T-helper 2 cell treated with Interferon-gamma antibody and Interleukin-4, amounts not matched to agents 5 μg/mL and 100 μg/mL, for 36 hours (primary cell): ENCODE results near the gene FLVCR1.

Experiments
- DNase-seq: peaks from one replicate; pipeline ENCODE4 v3.0.0; 2021; ENCODE audit warnings: low spot score
- H3K27ac Mint-ChIP-seq: one replicate; pipeline ENCODE4 v1.8.0; 2021; ENCODE audit warnings: mild to moderate bottlenecking, mixed read lengths
- H3K27me3 Mint-ChIP-seq: one replicate; pipeline ENCODE4 v1.8.0; 2021; ENCODE audit warnings: low read depth, mixed read lengths
- H3K36me3 Mint-ChIP-seq: one replicate; pipeline ENCODE4 v1.8.0; 2021; ENCODE audit warnings: low read depth, mixed read lengths
- H3K4me1 Mint-ChIP-seq: one replicate; pipeline ENCODE4 v1.8.0; 2021; ENCODE audit warnings: low read depth, mixed read lengths
- H3K4me3 Mint-ChIP-seq: one replicate; pipeline ENCODE4 v1.8.0; 2022; ENCODE audit warnings: mild to moderate bottlenecking, moderate library complexity, mixed read lengths
- H3K9me3 Mint-ChIP-seq: one replicate; pipeline ENCODE4 v1.8.0; 2021; ENCODE audit warnings: mixed read lengths

Gene FLVCR1

DNA sequence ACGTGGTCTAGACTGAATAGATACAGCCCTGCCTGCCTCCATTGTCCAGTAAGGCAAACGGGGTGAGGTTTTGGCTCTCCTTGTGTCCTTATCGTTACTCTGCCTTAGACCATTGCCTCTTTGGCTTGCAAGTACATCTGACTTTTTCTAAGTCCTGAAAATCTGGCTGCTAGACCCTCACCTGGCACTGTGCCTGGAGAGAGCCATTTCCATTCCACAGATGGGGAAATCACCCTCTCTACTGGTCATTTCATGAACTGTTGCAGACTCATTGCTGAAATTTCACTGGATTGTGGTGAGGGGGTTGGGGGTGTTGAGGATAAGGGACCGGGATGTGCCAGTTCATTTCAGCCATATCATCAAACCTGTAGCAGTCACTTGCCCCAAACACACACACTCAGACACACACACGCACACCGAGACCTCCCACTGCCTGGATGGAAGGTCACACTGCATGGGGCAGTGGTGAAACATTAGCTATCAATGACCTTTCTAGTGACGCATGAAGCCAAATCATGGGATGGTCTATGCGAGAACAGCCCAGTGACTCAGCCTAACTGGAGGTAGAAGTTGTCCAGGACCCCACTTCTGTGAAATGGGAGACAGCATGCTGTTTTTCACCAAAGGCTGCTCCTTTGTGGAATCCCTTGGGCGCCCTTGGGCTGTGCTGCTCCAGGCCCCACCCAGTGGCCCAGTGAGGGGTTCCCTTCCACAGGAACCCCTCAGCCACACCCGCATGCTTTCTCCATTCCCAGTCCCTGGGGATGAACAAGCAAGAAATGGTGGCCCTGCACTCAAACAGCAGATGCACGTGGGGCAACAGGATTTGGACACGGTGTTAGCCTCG lies 57.4 kb downstream of the FLVCR1 start:
- DNase-seq = no peak
- no peak overlapping the region for H3K4me3 Mint-ChIP-seq
- no peaks in the 10 kb centered on the region for H3K4me1 Mint-ChIP-seq
- no peaks in the 10 kb centered on the region for H3K36me3 Mint-ChIP-seq
- no peaks in the 10 kb centered on the region for H3K9me3 Mint-ChIP-seq
- no peak overlapping the region for H3K27ac Mint-ChIP-seq
- peaks cover 12% of the 10 kb centered on the region for H3K27me3 Mint-ChIP-seq

DNA sequence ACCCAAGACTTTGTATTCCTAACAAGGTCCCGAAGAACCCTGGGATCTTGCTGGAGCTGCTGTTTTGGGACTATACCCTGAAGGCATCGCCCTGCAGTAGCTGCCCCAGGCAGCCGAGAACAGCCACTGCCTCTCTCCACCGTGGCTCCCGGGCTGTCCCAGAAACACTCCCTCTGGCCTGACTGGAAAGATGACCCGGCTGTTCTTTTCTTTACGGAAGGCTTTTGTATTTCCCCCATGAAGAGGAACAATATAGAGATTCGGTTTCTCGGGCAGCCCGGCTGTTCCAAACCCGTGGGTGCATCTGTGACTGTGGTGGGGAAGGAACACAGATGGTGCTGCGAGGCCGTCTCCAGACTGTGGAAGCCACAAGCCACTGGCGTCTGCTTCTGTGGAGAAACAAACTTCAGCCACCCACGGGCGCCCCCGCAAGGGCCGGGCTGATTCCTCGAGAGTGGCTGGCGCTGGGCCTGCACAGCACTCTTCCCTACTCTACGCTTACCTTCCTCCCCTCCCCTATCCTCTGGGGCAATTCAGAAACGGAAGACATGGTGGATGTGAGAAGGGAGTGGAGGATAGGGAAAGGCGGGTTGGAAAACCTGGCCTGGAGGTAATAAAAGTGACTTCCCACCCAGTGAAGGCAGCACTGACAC lies 58.5 kb downstream of the FLVCR1 start:
- Mint-ChIP-seq H3K27ac (no peak overlapping the region), H3K4me3 (no peak overlapping the region), H3K36me3 (no peaks in the 10 kb centered on the region), H3K9me3 (no peaks in the 10 kb centered on the region), H3K4me1 (no peaks in the 10 kb centered on the region), H3K27me3 (peaks cover 14% of the 10 kb centered on the region)
- DNase-seq = no peak

DNA sequence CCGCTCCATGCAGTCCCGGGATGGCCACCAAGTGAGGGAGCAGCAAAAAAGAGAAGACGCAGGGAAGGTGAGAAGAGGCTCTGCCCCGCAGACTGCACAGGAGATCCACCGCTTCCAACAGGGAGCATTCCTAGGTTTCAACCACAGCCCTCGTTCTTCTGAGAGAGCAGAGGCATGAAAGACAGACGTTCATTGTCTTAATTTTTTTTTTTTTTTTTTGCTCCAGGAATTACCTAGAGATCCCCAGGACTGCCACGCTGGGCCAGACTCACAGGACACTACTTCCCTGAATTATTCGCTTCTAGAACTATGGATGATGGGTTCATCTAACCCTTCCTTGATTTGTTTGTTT lies 59.0 kb downstream of the FLVCR1 start:
- Mint-ChIP-seq H3K27ac (no peak overlapping the region), H3K36me3 (no peaks in the 10 kb centered on the region), H3K27me3 (peaks cover 14% of the 10 kb centered on the region), H3K9me3 (no peaks in the 10 kb centered on the region), H3K4me1 (no peaks in the 10 kb centered on the region), H3K4me3 (no peak overlapping the region)
- no peak for DNase-seq

DNA sequence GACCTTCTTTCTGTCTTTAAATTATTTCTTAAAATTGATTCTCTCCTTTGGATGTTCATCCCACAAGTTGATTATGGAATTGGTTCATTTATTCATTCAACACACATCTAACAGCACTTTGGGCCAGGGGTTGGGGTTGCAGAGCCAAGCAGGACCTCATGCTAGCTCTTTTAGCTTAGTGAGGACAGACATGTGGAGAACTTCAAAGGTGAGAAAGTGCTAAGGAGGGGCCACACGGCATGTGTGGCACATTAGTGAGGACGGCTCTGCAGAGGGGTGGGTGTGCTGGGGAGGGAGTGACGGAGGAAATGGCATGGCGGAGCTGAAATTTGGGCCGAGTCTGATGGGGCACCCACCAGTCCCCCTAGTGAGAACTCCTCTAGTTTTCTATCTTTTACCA lies 59.8 kb downstream of the FLVCR1 start:
- Mint-ChIP-seq H3K9me3 (no peaks in the 10 kb centered on the region), H3K27me3 (peaks cover 14% of the 10 kb centered on the region), H3K27ac (no peak overlapping the region), H3K4me3 (no peak overlapping the region), H3K36me3 (no peaks in the 10 kb centered on the region), H3K4me1 (no peaks in the 10 kb centered on the region)
- DNase-seq = no peak

DNA sequence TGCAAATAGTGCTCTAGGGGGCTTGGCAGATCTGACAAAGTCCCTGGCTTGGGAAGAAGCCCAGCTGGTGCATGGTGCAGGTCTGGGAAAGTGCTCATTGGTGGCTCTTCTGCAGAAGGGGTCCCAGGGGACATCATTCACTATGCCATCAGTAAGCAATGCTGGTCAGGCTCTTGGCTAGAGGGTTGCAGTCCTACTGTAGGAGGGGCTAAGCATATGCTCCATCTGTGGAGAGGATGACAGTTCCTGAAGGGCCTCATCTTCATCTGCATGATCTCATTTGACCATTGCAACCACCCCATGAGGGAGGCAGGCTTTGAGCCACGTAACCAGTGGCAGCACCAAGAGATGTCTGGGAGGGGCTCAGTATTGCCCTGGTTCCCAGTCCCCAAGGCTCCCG lies 60.7 kb downstream of the FLVCR1 start:
- Mint-ChIP-seq H3K27ac (no peak overlapping the region), H3K36me3 (no peaks in the 10 kb centered on the region), H3K4me1 (no peaks in the 10 kb centered on the region)

DNA sequence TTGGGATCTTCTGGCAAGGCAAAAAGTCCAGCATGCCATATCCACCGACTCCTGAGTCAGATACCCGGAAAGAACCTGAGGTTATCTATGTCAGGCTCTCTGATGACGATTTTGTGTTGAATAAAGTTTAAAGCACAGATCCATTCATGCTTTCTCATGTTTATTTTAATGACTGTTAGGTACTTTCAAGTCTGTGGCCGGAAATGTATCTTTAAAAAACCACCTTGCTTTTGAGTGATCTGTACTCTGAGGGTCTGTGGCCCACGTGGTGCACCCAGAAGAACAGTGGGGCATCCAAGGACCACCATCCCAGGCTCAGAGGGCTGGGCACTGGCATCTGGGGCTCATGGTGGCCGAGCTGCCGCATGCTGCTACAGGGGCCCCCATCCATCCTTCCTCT lies 62.2 kb downstream of the FLVCR1 start:
- Mint-ChIP-seq H3K27ac (no peak overlapping the region), H3K9me3 (no peaks in the 10 kb centered on the region), H3K4me3 (no peak overlapping the region), H3K4me1 (no peaks in the 10 kb centered on the region), H3K36me3 (no peaks in the 10 kb centered on the region), H3K27me3 (peaks cover 19% of the 10 kb centered on the region)
- DNase-seq = no peak

More for the DNA sequence above, 60.7 kb downstream of the FLVCR1 start:
- no peak for DNase-seq
- H3K4me3 Mint-ChIP-seq = no peak overlapping the region
- H3K27me3 Mint-ChIP-seq = peaks cover 14% of the 10 kb centered on the region
- H3K9me3 Mint-ChIP-seq = no peaks in the 10 kb centered on the region

DNA sequence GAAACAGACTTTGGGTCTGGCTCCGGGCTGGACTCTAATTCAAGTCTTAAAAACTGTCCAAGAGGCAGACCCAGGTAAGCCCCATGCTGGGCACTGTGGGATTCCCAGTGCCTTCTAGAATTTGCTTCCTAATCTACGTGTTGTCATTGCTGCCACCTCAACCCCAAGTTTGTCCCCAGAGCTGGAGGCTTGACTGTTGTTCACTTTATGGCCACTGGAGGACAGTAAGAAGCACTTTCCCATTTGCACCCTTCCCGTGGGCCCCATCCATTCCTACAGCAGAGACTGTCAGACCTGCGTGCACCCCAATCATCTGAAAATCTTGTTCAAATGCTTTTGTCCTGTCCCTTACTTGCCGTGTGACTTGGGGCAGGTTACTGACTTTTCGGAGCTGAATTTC lies 62.8 kb downstream of the FLVCR1 start:
- DNase-seq = no peak
- Mint-ChIP-seq H3K4me3 (no peak overlapping the region), H3K27ac (no peak overlapping the region), H3K36me3 (no peaks in the 10 kb centered on the region), H3K9me3 (no peaks in the 10 kb centered on the region), H3K27me3 (peaks cover 19% of the 10 kb centered on the region), H3K4me1 (peaks cover 1% of the 10 kb centered on the region)

DNA sequence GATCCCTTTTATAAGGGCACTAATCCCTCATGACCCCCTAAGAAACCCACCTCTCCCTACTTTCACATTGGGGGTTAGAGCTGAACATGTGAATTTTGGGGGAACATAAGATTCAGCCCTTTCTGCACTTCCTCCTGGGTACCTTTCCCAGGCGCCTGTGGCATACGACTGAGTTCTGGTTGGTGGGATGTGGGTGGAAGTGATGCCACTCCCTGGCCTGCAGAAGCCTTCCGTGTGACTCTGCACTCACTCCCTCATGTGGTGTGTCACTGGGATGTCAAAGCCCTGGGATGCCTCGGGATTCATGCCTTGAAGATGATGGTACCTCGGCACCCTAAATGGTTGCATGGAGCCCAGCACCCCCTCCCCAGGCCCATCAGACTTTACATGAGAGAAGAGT lies 63.9 kb downstream of the FLVCR1 start:
- no peaks in the 10 kb centered on the region for H3K36me3 Mint-ChIP-seq
- no peak overlapping the region for H3K4me3 Mint-ChIP-seq
- no peak for DNase-seq
- H3K27ac Mint-ChIP-seq = no peak overlapping the region
- H3K9me3 Mint-ChIP-seq = no peaks in the 10 kb centered on the region
- peaks cover 13% of the 10 kb centered on the region for H3K27me3 Mint-ChIP-seq
- H3K4me1 Mint-ChIP-seq = peaks cover 1% of the 10 kb centered on the region

DNA sequence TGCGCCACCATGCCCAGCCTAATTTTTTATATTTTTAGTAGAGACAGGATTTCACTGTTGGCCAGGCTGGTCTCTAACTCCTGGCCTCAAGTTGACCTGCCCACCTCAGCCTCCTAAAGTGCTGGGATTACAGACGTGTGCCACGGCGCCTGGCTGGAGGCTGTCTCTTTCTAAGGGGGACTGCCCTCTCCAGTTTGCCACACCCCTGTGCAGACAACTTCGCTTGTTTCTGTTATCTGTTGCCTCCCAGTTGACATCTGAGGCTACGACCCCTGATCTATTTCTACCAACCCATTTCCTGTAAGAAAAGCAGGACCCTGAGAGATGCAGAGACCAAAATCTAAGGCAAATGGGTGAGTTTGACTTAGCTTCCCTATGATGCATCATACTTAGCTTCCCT lies 68.3 kb downstream of the FLVCR1 start:
- no peaks in the 10 kb centered on the region for H3K9me3 Mint-ChIP-seq
- H3K27ac Mint-ChIP-seq = no peak overlapping the region
- H3K27me3 Mint-ChIP-seq = peaks cover 8% of the 10 kb centered on the region
- DNase-seq = no peak
- no peak overlapping the region for H3K4me3 Mint-ChIP-seq
- H3K4me1 Mint-ChIP-seq = peaks cover 5% of the 10 kb centered on the region
- H3K36me3 Mint-ChIP-seq = no peaks in the 10 kb centered on the region

DNA sequence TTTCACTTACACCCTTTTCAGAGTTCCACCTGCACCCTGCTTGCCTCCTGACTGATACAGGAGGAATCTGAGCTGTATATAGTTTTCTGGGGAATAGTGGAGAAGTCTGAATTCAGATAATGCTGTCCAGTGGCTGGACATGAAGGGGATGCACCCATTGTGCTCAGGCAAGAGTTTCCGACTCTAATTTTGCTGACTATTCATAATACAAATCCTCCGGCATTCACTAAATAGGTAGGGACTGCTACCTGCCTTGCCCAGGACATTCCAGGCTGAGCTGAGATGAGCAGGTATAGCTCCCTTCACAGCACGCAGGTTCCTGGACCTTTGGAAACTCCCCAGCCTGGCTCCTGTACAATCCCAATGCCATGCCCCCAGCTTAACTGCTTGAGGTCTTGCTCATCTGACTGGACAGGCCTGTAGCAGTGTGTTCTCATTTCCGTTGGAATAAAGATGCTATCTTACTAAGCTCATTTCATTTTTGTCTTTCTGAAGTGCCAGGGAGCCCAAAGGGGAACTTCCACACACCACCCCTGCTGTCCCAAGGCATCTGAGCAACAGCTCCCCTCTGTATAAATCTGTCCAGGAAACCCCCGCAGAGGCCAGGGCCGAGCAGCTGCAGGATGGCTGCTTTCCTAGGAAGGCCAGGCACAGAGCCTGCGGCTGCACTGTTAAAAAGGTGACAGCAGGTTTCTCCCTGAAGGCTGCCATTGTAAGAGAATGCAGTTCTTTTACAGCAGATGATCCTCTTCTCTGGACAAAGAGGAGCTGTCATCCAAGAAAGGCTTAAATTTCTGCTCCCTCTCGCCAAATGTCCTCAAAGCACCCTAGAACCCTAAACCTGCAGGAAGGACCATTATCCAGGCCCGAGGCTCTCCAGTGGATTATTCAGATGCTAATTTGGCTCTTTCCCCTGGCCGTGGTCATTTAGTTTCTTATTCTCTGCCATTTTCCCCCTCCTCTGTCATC lies 70.5 kb downstream of the FLVCR1 start:
- H3K36me3 Mint-ChIP-seq = no peaks in the 10 kb centered on the region
- no peak overlapping the region for H3K27ac Mint-ChIP-seq
- no peak for DNase-seq
- no peaks in the 10 kb centered on the region for H3K9me3 Mint-ChIP-seq
- peaks cover 5% of the 10 kb centered on the region for H3K4me1 Mint-ChIP-seq
- H3K27me3 Mint-ChIP-seq = peaks cover 5% of the 10 kb centered on the region
- H3K4me3 Mint-ChIP-seq = no peak overlapping the region

DNA sequence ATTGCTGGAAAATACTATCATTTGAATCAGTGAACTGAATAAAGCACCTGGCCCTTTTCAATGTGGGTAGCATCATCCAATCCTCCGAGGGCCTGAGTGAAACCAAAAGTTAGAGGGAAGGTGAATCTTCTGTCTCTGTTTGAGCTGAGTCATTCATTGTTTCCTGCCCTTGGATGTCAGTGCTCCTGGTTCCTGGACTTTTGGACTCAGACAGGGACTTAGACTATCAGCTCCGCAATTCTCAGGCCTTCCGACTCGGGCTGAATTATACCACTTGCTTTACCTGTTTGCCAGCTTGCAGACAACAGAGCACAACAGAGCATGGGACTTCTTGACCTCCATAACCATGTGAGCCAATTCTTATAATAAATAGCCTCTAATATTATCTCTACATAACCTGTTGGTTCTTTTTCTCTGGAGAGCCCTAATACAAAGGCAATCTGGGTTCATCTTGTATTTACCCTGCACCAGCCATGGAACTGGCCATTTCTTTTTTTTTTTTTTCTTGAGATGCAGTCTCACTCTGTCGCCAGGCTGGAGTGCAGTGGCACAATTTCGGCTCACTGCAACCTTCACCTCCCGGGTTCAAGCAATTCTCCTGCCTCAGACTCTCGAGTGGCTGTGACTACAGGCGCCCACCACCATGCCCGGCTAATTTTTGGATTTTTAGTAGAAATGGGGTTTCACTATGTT lies 73.1 kb downstream of the FLVCR1 start:
- Mint-ChIP-seq H3K9me3 (no peaks in the 10 kb centered on the region), H3K4me1 (peaks cover 4% of the 10 kb centered on the region), H3K4me3 (no peak overlapping the region), H3K36me3 (no peaks in the 10 kb centered on the region), H3K27ac (no peak overlapping the region), H3K27me3 (no peaks in the 10 kb centered on the region)
- no peak for DNase-seq

DNA sequence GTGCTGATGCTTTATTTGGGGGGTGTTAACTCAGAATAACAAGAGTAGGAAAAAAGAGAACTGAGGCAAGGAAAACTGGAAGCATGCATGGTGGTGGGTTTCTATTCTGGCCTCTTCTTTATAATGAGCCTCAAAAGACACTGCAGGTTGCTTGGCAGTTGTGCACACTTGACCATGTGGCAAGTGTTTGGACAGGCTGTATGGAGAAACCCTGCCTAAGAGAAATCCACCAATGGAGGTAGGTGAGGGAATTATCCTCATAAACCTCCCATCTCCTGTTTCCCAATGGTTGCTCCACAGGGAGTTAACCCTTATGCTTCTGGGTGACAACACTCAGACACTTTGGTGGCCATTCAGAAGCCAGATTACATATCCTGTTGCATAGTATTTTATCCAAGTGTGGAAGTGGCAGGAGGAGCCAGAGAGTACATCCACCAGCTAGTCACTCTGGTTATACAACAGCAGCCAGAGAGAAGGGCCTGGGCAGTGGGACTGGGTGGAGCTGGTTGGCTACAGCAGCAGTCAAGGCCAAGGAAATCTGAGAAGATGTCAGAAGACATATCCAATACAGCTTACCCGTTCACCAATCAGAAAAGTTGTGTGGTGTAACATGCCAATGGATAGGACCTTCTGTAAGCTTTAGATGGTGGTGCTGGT lies 75.9 kb downstream of the FLVCR1 start:
- Mint-ChIP-seq H3K4me1 (peaks cover 8% of the 10 kb centered on the region), H3K27ac (no peak overlapping the region), H3K36me3 (no peaks in the 10 kb centered on the region), H3K4me3 (no peak overlapping the region), H3K27me3 (no peaks in the 10 kb centered on the region), H3K9me3 (no peaks in the 10 kb centered on the region)
- DNase-seq = no peak

DNA sequence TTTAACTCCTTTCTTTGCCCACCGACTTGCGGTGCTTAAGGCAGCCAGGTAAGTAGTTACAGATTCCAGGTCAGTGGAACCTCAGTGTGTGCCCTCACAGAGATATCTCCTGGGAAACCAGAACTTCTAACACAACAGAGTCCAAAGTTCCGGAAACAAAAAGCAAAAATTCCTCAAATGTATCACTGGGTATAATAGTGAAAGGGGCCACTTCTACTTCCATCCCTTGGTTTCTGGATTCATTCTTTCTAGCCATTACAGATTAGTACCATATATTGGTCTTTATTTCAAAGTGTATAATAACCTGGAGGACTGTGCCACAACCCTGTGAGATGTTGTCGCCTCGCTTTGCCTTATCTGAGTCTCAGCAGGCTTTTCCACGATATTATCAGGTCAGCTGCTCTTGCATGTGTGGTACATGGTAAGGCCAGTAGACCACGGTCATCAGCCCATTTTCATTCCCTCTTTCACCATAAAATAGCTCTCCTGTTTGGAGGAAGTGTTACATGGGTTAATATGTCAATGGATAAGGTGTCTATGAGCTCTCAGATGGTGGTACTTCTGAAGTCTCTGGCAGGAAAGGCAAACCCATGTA lies 77.4 kb downstream of the FLVCR1 start:
- H3K4me3 Mint-ChIP-seq = no peak overlapping the region

More for the DNA sequence above, 77.4 kb downstream of the FLVCR1 start:
- peaks cover 8% of the 10 kb centered on the region for H3K4me1 Mint-ChIP-seq
- H3K27ac Mint-ChIP-seq = no peak overlapping the region
- no peaks in the 10 kb centered on the region for H3K36me3 Mint-ChIP-seq
- no peaks in the 10 kb centered on the region for H3K9me3 Mint-ChIP-seq
- peaks cover 3% of the 10 kb centered on the region for H3K27me3 Mint-ChIP-seq
- DNase-seq = no peak
